Endothelial cell of umbilical vein (primary cell): ENCODE measurements around the gene SH3TC2. TPM values are rescaled to one million over a fixed set of nuclear protein-coding genes. Genes with fewer than 3 reads are reported as not detected.

Experiments used
- BruUV-seq: library from RNA; stranded (reverse); fragments of 400-500 nt; replicated peaks from 2 replicates; lab custom pipeline; 2021; lab: Mats Ljungman, UMichigan
- CTCF ChIA-PET: fragments of 300-600, 350-600 bp; sonication (Branson Sonifier 250); formaldehyde crosslinking; loops from one replicate; lab custom pipeline; 2021; ENCODE audit warnings: antibody characterized with exemption, inconsistent platforms; lab: Charles Lee
- POLR2A ChIA-PET: fragments of 300-600, 350-600 bp; sonication (Branson Sonifier 250); formaldehyde crosslinking; loops from one replicate; lab custom pipeline; 2021; ENCODE audit warnings: antibody characterized with exemption, inconsistent platforms; lab: Charles Lee
- DNase-seq: peaks from one replicate; pipeline ENCODE4 v3.0.0-alpha.2; 2011; ENCODE audit warnings: low read depth, low spot score
- FAIRE-seq: peaks from 2 replicates; lab custom pipeline; 2011; peaks lifted over from hg19 to GRCh38; lab: Jason Lieb, UNC
- H2AFZ ChIP-seq: 2 replicates; pipeline ENCODE4 v1.6.0; 2012; ENCODE audit warnings: low read depth, low read length, control low read depth, inconsistent platforms
- H3K27ac ChIP-seq: 2 replicates; pipeline ENCODE4 v1.5.1; 2011; ENCODE audit warnings: low read depth, mild to moderate bottlenecking, control low read depth, low read length, moderate library complexity; ENCODE audit not compliant: insufficient read depth
- H3K27me3 ChIP-seq, 2 experiments: 2 replicates each; pipeline versions ENCODE4 v1.6.0 to v1.6.1; 2011; ENCODE audit warnings: low read length in 2 of 2, mixed read lengths in 1 of 2; ENCODE audit not compliant: control insufficient read depth in 2 of 2, insufficient read depth in 2 of 2
- H3K36me3 ChIP-seq, 2 experiments: 2 replicates in 1 of 2; 3 replicates in 1 of 2; pipeline ENCODE4 v1.5.1; 2011; ENCODE audit warnings: low read length in 2 of 2, mild to moderate bottlenecking in 1 of 2, moderate library complexity in 1 of 2; ENCODE audit not compliant: control insufficient read depth in 2 of 2, insufficient read depth in 2 of 2; ENCODE audit errors: extremely low read depth in 1 of 2
- H3K4me1 ChIP-seq: 3 replicates; pipeline ENCODE4 v1.5.1; 2011; ENCODE audit warnings: mild to moderate bottlenecking, low read length; ENCODE audit not compliant: control insufficient read depth, insufficient read depth; ENCODE audit errors: extremely low read depth
- H3K4me2 ChIP-seq: 2 replicates; pipeline ENCODE4 v1.6.1; 2011; ENCODE audit warnings: low read length, control low read depth, mixed read lengths; ENCODE audit not compliant: insufficient read depth
- H3K4me3 ChIP-seq, 3 experiments: fragments of 200-600 bp in 1 of 3; sonication (generic), shearing (Covaris generic) in 1 of 3; replicated peaks in 1 of 3; 2 replicates each; pipeline ENCODE4 v1.5.1; 2011 to 2016; ENCODE audit warnings: control low read depth in 3 of 3, low read length in 3 of 3, mild to moderate bottlenecking in 2 of 3, inconsistent platforms in 1 of 3, low read depth in 1 of 3, moderate library complexity in 1 of 3; ENCODE audit not compliant: insufficient read depth in 1 of 3
- H3K79me2 ChIP-seq: 2 replicates; pipeline ENCODE4 v1.6.0; 2012; ENCODE audit warnings: low read length, inconsistent platforms; ENCODE audit not compliant: control insufficient read depth, insufficient read depth
- H3K9ac ChIP-seq: replicated peaks from 2 replicates; pipeline ENCODE3; 2011; ENCODE audit warnings: low read length, control low read depth; ENCODE audit not compliant: insufficient read depth; ENCODE audit errors: extremely low read depth
- H3K9me1 ChIP-seq: replicated peaks from 3 replicates; pipeline ENCODE4 v1.6.0; 2011; ENCODE audit warnings: mild to moderate bottlenecking, low read length; ENCODE audit not compliant: control insufficient read depth, insufficient read depth; ENCODE audit errors: extremely low read depth
- H3K9me3 ChIP-seq: replicated peaks from 2 replicates; pipeline ENCODE4 v1.5.1; 2012; ENCODE audit warnings: low read length, inconsistent platforms; ENCODE audit not compliant: control insufficient read depth, insufficient read depth
- H4K20me1 ChIP-seq: replicated peaks from 2 replicates; pipeline ENCODE3; 2011; ENCODE audit warnings: mild to moderate bottlenecking, low read length; ENCODE audit not compliant: control insufficient read depth, insufficient read depth; ENCODE audit errors: extremely low read depth
- CTCF ChIP-seq, 2 donors: IDR thresholded peaks; 1 replicate in 1 of 2; 2 replicates in 1 of 2; pipeline ENCODE4 v1.5.1; 2011; ENCODE audit warnings: low read length in 2 of 2, mild to moderate bottlenecking in 2 of 2, moderate library complexity in 2 of 2, control low read depth in 1 of 2, inconsistent platforms in 1 of 2, low read depth in 1 of 2; ENCODE audit not compliant: insufficient read depth in 1 of 2; ENCODE audit errors: extremely low read depth in 1 of 2
- EZH2 ChIP-seq: IDR thresholded peaks from 2 replicates; pipeline ENCODE4 v1.6.1; 2012; ENCODE audit warnings: borderline replicate concordance, low read depth, mild to moderate bottlenecking, moderate library complexity, low read length, inconsistent platforms; ENCODE audit not compliant: severe bottlenecking
- FOS ChIP-seq: IDR thresholded peaks from 2 replicates; pipeline ENCODE4 v1.6.1; 2011; ENCODE audit warnings: mild to moderate bottlenecking, low read length, moderate library complexity, borderline replicate concordance; ENCODE audit not compliant: insufficient read depth
- GATA2 ChIP-seq: IDR thresholded peaks from 2 replicates; pipeline ENCODE4 v1.7.0; 2011; ENCODE audit warnings: low read depth, mild to moderate bottlenecking, moderate library complexity, mixed read lengths, low read length; ENCODE audit not compliant: insufficient read length, insufficient read depth
- JUN ChIP-seq: IDR thresholded peaks from 2 replicates; pipeline ENCODE4 v1.6.1; 2011; ENCODE audit warnings: borderline replicate concordance, low read depth; ENCODE audit not compliant: insufficient read length, insufficient read depth
- MYC ChIP-seq: IDR thresholded peaks from one replicate; pipeline ENCODE4 v1.6.1; 2011; ENCODE audit warnings: mild to moderate bottlenecking, low read depth, low read length
- POLR2A ChIP-seq: IDR thresholded peaks from 2 replicates; pipeline ENCODE4 v1.6.1; 2012; ENCODE audit warnings: low read depth, mild to moderate bottlenecking, control low read depth, low read length
- POLR2AphosphoS5 ChIP-seq: IDR thresholded peaks from 2 replicates; pipeline ENCODE4 v1.6.1; 2012; ENCODE audit warnings: low read depth, mild to moderate bottlenecking, control low read depth, low read length, moderate library complexity; ENCODE audit not compliant: insufficient read depth
- dilution Hi-C: fragments of 300-500 bp; cut with MboI; formaldehyde crosslinking; loops from one replicate; pipeline ENCODE4 v1.15.0; 2019; ENCODE audit warnings: low sequenced_read_pairs; ENCODE audit not compliant: extremely low pct_ligation_motif_present
- intact Hi-C: fragments of 100-400 bp; cut with micrococcal nuclease; formaldehyde crosslinking; loops from one replicate; pipeline ENCODE4 v1.10.0; 2022
- polyA plus RNA-seq, 4 experiments: library from polyadenylated mRNA; depleted of rRNA in 3 of 4; stranded (reverse) in 3 of 4; unstranded in 1 of 4; fragments of >200 nt; gene quantifications; 2 replicates each; pipeline versions ENCODE4 v1.2.1 to v1.2.3, GENCODE V29; 2011 to 2012; ENCODE audit warnings: missing spikeins in 1 of 4
- total RNA-seq: library from RNA; stranded (reverse); gene quantifications from 2 replicates; pipeline ENCODE4 v1.2.3, GENCODE V29; 2021
- TF ChIP-seq, protein P1 (sequence below): IDR thresholded peaks from 2 replicates; pipeline ENCODE4 v1.6.1; 2011; ENCODE audit not compliant: insufficient read depth, insufficient read length

SH3TC2 gene
- total and polyA plus RNA-seq, 2 donors (not counting 3 experiments of a cell fraction or from before 2014, with no cell fraction given) = 0.91 to 4.3 TPM

DNA sequence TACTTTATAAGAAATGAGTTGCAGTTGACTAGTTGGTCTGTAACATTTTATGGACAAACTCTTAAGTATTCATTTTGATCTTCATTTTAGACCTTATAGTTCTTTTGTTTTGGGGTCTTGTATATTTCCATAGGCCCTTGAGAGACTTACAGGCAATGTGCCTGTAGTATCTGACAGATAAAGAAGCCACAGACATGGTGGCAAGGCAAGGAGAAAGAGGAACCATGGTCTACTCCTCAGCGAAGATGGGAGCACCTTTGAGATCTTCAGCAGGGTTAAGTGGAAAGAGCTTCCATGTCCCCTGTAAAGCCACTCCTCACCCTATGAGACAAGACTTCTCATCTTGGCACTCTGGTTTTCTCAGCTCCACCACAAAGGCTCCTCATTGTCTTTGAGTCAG, 56.4 kb downstream of the SH3TC2 start:
- intact Hi-C loops (no loop called here), dilution Hi-C loops (loop anchor here (10.0 kb wide), 1 partner anchor 252 kb away; no protein-coding TSS in a partner anchor)
- ChIA-PET CTCF (interaction anchor here (1.1 to 12.0 kb wide), 7 partner anchors 9 to 273 kb away, joined by 3 to 167 read pairs (median 9); no protein-coding TSS in a partner anchor), POLR2A (no interaction called here)
- Histone ChIP-seq H3K27ac (no peak overlapping the region), H3K4me3 (no peak overlapping the region), H3K36me3 (no peaks in the 10 kb centered on the region), H3K79me2 (no peaks in the 10 kb centered on the region), H3K4me2 (no peak overlapping the region), H3K27me3 (no peaks in the 10 kb centered on the region), H2AFZ (no peak overlapping the region), H3K9ac (no peak overlapping the region), H4K20me1 (no peaks in the 10 kb centered on the region), H3K4me1 (peaks cover 7% of the 10 kb centered on the region), H3K9me1 (no peaks in the 10 kb centered on the region), H3K9me3 (no peaks in the 10 kb centered on the region)
- DNase-seq (no peak), FAIRE-seq (no peak)
- BruUV-seq = no TSS peak
- TF ChIP-seq EZH2 = no peak

DNA sequence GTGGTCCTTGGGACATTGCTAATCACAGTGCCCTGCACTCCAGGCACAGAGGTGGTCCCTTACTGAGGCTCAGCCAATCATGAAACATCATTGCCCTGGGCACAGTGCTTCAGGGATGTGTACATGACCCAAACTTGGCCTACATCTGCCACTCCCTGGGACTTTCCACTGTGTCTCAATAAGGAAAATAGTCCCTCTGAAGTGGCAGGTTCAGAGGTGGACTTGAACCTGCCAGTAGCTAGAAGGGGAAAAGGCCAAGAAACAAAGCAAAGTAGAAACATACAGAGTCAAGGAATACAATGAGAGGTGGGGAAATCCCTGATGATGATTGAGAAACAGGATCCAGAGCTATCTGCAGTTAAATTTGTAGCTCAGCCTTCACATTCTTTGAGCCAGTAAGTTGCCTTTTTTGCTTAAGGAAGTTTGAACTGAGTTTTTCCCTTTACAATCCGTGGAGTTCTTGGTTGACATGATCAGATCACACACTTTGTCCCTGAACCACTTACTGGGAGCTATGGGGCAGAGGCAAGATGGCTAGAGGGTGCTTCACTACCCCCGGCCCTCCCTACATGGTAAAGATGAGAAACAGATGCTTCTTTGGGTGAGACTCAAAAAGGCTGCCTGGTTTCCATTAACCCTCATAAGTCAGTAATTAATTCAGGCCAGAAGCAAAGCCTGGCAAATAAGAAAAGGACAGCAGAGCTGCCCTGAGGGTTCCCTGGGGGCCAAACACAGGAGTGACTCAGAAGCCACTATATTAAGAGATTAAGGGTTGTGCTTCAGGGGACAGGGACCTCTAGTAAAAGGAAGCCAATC, 57.6 kb downstream of the SH3TC2 start:
- no peak overlapping the region for H2AFZ ChIP-seq
- H3K36me3 ChIP-seq = no peaks in the 10 kb centered on the region
- peaks cover 7% of the 10 kb centered on the region for H3K4me1 ChIP-seq
- no peaks in the 10 kb centered on the region for H4K20me1 ChIP-seq
- FAIRE-seq (no peak), DNase-seq (no peak)
- dilution Hi-C loops = loop anchor here (10.0 kb wide), 1 partner anchor 250 kb away; no protein-coding TSS in a partner anchor
- CTCF ChIA-PET = interaction anchor here (1.1 to 12.0 kb wide), 6 partner anchors 30 to 272 kb away, joined by 3 to 167 read pairs (median 40); no protein-coding TSS in a partner anchor
- intact Hi-C loops = no loop called here
- no peaks in the 10 kb centered on the region for H3K79me2 ChIP-seq
- no peak overlapping the region for H3K4me2 ChIP-seq
- TF ChIP-seq JUN (no peak), CTCF (IDR thresholded peaks at IDR 0.05; ENCODE audit: extremely low read depth in 1 of 2, insufficient read depth in 1 of 2, low read depth in 1 of 2, low read length in 2 of 2) (no peak), EZH2 (no peak), POLR2A (no peak), GATA2 (no peak), POLR2AphosphoS5 (no peak), FOS (no peak), MYC (no peak)
- TF ChIP-seq, protein P1, sequence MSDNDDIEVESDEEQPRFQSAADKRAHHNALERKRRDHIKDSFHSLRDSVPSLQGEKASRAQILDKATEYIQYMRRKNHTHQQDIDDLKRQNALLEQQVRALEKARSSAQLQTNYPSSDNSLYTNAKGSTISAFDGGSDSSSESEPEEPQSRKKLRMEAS = no peak
- BruUV-seq = no TSS peak
- H3K9ac ChIP-seq = no peak overlapping the region
- no peak overlapping the region for H3K4me3 ChIP-seq
- no peaks in the 10 kb centered on the region for H3K9me1 ChIP-seq
- no peaks in the 10 kb centered on the region for H3K9me3 ChIP-seq
- H3K27ac ChIP-seq = no peak overlapping the region
- POLR2A ChIA-PET = no interaction called here
- no peaks in the 10 kb centered on the region for H3K27me3 ChIP-seq
